HG02763 (cell line): ENCODE measurements around the gene GRK1.
"Not testable (repeated sequence)": the region's sequence is repeated elsewhere in the genome, so short reads cannot be mapped to it uniquely, and the experiment has no call there.

Source experiments
- ATAC-seq: cut with Tn5 transposase; IDR thresholded peaks from one replicate; pipeline ENCODE4 v1.9.1; 2021; ENCODE audit warnings: mild to moderate bottlenecking, moderate library complexity; ENCODE audit not compliant: unreplicated experiment

The GRK1 gene

GRCh38 chr13:113666951-113667701, at the start of gene GRK1:
TSS of gene GRK1 (plus strand) at chr13:113667219. CDS start at chr13:113667387, 168 bp downstream.
- no peak for ATAC-seq

- ATAC-seq: no peak
Measured at GRCh38 chr13:113617961-113618360, 49.1 kb upstream of the GRK1 start.

GRCh38 chr13:113618455-113618854, 48.6 kb upstream of the GRK1 start:
- no peak for ATAC-seq

GRCh38 chr13:113620036-113620796, 46.8 kb upstream of the GRK1 start:
- no peak for ATAC-seq

- ATAC-seq: no peak
Measured at GRCh38 chr13:113621046-113621445, 46.0 kb upstream of the GRK1 start.

- not testable (repeated sequence) for ATAC-seq
Measured at GRCh38 chr13:113621498-113621897, 45.5 kb upstream of the GRK1 start.

GRCh38 chr13:113621986-113622550, 45.0 kb upstream of the GRK1 start:
- not testable (repeated sequence) for ATAC-seq

GRCh38 chr13:113622791-113623490, 44.1 kb upstream of the GRK1 start:
- ATAC-seq: no peak

- no peak for ATAC-seq
Measured at GRCh38 chr13:113623491-113624234, 43.4 kb upstream of the GRK1 start.

GRCh38 chr13:113624235-113624587, 42.8 kb upstream of the GRK1 start:
- ATAC-seq: no peak

GRCh38 chr13:113624640-113625304, 42.2 kb upstream of the GRK1 start:
- ATAC-seq: not testable (repeated sequence)

- ATAC-seq: no peak
Measured at GRCh38 chr13:113625965-113626721, 40.9 kb upstream of the GRK1 start.

GRCh38 chr13:113627136-113627535, 39.9 kb upstream of the GRK1 start:
- no peak for ATAC-seq

- no peak for ATAC-seq
Measured at GRCh38 chr13:113628291-113629270, 38.4 kb upstream of the GRK1 start.

- no peak for ATAC-seq
Measured at GRCh38 chr13:113629866-113630265, 37.2 kb upstream of the GRK1 start.

GRCh38 chr13:113630296-113630695, 36.7 kb upstream of the GRK1 start:
- no peak for ATAC-seq

GRCh38 chr13:113630804-113631203, 36.2 kb upstream of the GRK1 start:
- ATAC-seq: no peak
